Peyer's patch (tissue), 4 donors: ENCODE results near the gene TUFT1.

ENCODE experiments used
- CTCF ChIP-seq, 6 experiments: fragments of 450-650 bp in 4 of 6; fragments of 200-600 bp in 2 of 6; sonication (generic) in 1 of 6; IDR thresholded peaks; one replicate each; pipeline ENCODE4 v1.5.1; 2017 to 2019; ENCODE audit warnings: antibody characterized with exemption in 6 of 6, mild to moderate bottlenecking in 3 of 6, moderate library complexity in 1 of 6
- POLR2A ChIP-seq, 2 donors: fragments of 450-650 bp; IDR thresholded peaks; one replicate each; pipeline ENCODE4 v1.5.1; 2017; ENCODE audit warnings: antibody characterized with exemption in 2 of 2, mild to moderate bottlenecking in 2 of 2, moderate library complexity in 2 of 2

- TF ChIP-seq CTCF (IDR thresholded peaks at IDR 0.05) (no peak), POLR2A (IDR thresholded peaks at IDR 0.05) (no peak)
These were observed 30.6 kb upstream of the TUFT1 start for GRCh38 chr1:151509350-151510019.
